DND-41 (cell line): ENCODE measurements around the gene ANKRD39.

Experiments used
- EZH2 ChIP-seq: IDR thresholded peaks from 3 replicates; pipeline ENCODE4 v1.6.1; 2012; ENCODE audit warnings: borderline replicate concordance, low read depth, mild to moderate bottlenecking, moderate library complexity, low read length, inconsistent platforms; ENCODE audit not compliant: severe bottlenecking
- TF ChIP-seq, protein P1 (sequence below): IDR thresholded peaks from 2 replicates; pipeline ENCODE4 v1.5.1; 2012; ENCODE audit warnings: borderline replicate concordance, low read length, moderate library complexity, mild to moderate bottlenecking; ENCODE audit not compliant: poor library complexity, severe bottlenecking; ENCODE audit errors: extremely low read depth

DNA sequence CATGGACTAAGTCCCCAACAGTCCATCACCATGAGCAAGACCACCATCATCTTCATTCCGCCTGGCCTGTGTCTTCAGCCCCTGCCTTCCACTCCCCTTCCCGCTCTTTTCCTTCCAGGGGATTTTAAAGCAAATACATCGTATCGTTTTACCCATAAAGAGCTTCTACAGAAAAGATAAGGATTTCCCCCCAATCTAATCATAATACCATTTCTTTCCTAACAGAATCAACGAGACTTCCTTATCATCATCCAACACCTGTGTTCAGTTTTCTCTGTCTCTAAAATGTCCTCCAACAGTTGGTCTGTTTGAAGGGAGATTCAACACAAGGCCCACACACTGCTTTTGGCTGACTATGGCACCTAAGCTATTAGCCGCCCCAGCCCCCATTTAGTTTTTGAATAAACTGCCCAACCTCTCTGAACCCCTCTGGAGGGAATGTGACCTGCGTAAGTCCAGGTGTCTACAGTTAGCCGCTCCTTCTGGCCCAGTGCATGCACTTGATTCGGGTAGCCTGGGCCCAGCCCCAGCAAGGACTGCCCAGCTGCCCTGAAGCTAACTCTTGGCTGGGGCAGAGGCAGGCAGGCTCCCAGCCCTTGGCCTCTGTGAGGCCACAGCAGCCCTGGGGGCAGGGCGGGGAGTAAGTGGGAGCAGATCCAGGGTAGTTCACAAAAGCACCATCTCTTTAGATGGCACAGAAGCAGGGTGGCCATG is 37.4 kb upstream of the ANKRD39 start:
- TF ChIP-seq, protein P1, sequence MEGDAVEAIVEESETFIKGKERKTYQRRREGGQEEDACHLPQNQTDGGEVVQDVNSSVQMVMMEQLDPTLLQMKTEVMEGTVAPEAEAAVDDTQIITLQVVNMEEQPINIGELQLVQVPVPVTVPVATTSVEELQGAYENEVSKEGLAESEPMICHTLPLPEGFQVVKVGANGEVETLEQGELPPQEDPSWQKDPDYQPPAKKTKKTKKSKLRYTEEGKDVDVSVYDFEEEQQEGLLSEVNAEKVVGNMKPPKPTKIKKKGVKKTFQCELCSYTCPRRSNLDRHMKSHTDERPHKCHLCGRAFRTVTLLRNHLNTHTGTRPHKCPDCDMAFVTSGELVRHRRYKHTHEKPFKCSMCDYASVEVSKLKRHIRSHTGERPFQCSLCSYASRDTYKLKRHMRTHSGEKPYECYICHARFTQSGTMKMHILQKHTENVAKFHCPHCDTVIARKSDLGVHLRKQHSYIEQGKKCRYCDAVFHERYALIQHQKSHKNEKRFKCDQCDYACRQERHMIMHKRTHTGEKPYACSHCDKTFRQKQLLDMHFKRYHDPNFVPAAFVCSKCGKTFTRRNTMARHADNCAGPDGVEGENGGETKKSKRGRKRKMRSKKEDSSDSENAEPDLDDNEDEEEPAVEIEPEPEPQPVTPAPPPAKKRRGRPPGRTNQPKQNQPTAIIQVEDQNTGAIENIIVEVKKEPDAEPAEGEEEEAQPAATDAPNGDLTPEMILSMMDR = no peak
- TF ChIP-seq EZH2 = no peak
